CD4-positive, alpha-beta T cell treated with Interleukin-1 beta for 1 hour (primary cell): ENCODE results near the gene MRGPRE.
"Not testable (repeated sequence)": the region's sequence is repeated elsewhere in the genome, so short reads cannot be mapped to it uniquely, and the experiment has no call there.

Experiments used
- DNase-seq, 2 donors: peaks; one replicate each; pipeline ENCODE4 v3.0.0-alpha.2; 2020 to 2022

Gene MRGPRE, protein sequence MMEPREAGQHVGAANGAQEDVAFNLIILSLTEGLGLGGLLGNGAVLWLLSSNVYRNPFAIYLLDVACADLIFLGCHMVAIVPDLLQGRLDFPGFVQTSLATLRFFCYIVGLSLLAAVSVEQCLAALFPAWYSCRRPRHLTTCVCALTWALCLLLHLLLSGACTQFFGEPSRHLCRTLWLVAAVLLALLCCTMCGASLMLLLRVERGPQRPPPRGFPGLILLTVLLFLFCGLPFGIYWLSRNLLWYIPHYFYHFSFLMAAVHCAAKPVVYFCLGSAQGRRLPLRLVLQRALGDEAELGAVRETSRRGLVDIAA

DNA sequence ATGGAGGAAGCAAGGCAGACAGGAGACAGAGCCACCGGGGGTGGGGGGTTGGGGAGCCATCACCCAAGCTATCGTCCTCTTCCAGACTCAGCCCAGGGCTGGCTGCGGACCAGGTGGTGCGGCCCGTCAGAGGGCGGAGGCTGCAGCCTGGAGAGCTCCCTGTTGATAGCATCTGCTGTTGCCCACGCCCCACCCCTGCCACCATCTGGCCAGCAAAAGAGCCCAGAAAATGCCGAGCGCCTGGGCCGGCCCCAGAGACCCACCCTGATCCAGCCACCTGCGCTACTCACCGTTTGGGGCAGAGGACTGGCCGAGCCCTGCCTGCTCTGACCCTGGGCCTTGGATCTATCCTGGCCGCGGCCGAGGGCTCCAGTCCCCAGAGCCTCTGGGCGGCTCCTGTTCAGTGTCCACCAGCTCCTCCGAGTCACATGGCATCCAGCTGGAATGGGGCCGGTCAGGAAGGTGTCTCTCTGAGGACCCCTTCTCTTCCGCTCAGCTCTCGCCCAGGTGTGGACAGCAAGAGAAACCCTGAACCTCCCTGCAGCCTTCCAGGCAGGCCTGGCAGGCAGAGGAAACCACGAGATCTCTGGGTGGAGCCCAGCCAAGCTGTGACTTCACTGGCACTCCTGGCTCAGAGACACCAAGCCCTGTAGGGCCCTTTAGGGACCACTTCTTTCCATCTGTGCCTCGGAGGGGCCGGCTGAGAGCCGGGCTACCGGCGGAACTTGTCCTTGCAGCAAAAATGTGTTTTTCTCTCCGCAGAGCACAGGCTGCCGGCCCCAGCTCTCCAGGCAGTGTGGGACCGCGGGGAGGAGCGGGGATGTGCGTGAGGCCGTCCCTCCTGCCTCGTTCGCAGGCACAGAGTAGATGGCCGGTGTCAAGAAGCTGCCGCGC, at the start of gene MRGPRE:
Gene MRGPRE (minus strand): TSS at position 567 of the 894 bp plus-strand sequence. CDS start 3,618 bp downstream, outside the sequence.
- DNase-seq: no peak

DNA sequence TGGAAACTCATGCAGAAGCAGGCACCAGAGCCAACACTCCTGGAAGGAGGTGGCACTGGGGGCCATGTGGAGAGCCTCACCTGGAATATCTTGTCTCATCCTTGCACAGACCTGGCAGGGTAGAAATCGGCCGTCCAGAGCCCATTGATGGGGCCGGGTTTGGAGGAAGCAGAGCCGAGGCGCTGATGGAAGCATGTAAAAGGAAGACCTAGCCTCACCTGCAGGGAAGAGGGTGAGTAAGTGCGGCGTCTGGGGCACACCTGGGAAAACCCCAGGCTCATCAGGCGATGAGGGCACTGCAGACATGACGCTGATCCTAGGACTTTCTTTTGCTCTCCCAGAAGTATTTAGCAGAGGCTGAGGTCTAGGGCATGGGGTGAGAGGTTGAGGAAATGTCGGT, 48.9 kb upstream of the MRGPRE start:
- DNase-seq: not testable (repeated sequence)

DNA sequence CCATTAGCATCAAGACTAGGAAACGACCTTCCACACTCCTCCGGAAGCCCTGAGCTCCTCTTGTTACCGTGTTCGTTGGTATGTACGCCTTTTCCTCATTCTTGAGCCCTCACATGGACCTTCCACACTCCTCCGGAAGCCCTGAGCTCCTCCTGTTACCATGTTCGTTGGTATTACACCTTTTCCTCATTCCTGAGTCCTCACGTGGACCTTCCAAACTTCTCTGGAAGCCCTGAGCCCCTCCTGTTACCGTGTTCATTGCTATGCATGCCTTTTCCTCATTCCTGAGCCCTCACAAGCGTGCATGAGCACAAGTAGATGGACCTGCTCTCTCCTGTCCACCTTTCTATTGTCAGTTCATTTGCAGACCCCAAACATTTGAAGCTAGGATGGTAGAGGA, 48.4 kb upstream of the MRGPRE start:
- not testable (repeated sequence) for DNase-seq

- DNase-seq: not testable (repeated sequence)
Measured at GRCh38 chr11:3278922-3279321, 46.7 kb upstream of the MRGPRE start.

DNA sequence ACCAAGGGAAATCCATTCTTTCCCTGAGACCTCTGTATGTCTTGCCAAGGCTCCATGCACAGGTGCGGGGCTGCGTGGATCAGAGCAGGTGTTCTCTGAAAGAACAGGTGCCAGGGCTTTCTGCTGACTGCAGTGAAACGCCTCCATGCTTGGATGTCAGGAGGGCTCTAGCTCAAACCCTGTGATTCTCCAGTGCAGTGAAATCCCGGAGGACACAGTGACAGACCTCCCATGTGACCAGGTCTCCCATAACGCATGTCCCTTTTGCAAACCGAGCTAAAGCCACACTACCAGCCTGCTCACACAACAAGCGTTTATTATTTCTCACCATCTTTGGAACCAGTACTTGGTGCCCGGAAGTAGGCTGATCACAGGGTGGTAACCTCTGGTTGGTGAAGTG, 41.4 kb upstream of the MRGPRE start:
- DNase-seq: not testable (repeated sequence)

GRCh38 chr11:3262548-3262947, 30.3 kb upstream of the MRGPRE start:
- DNase-seq: not testable (repeated sequence)

DNA sequence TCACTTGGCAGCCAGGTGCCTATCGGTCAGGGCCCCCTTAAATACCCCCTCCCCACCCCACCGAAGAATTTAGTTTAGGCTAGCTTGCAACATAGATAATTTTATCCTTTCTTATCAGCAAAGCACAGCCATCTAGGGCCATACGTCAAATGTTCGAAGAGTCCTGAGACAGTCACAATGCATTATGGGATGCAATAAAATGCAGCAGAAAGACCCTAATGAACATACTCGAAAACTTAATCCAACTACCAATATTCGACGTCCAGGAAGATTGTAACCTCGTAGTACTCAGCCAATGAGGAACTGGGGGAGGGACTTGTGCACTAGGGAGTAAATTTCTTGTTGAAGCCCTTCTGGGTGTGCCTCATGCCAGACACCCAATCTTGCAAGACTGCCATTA, 29.6 kb upstream of the MRGPRE start:
- DNase-seq: not testable (repeated sequence)

- DNase-seq: not testable (repeated sequence)
Measured at GRCh38 chr11:3257509-3257908, 25.3 kb upstream of the MRGPRE start.

DNA sequence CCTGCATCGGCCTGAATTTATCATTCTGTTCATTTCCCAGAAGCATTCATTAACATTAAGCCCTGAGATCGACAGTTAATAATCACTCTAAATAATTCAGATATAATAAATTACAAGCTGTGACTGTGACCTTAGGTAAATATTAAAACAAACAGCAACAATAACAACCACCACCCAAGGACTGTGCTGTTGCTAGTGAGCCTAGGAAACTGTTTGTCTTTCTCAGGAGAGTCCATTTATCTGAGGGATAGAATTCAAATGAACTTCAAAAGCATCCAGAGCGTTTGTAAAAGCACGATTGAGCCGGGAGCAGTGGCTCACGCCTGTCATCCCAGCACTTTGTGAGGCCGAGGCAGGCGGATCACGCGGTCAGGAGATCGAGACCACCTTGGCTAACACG, 23.0 kb upstream of the MRGPRE start:
- not testable (repeated sequence) for DNase-seq

DNA sequence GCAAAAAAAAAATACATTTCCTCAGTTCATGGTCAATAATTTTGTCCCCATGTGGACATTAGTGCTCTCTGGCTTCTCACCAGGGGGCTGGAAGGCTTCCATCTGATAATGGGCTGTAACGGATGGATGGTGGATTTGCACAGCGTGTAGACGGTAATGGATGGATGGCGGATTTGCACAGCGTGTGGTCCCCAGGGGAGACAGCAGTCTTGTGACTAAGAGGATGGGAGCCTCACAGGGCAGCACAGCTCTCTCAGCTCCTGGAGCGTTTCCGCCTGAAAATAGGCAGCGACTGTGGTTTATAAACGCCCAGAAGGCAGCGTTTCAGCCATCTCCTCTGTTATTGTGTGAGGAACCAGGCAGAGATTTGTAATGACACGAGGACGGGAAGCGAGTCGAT, 22.6 kb upstream of the MRGPRE start:
- DNase-seq: not testable (repeated sequence)

DNA sequence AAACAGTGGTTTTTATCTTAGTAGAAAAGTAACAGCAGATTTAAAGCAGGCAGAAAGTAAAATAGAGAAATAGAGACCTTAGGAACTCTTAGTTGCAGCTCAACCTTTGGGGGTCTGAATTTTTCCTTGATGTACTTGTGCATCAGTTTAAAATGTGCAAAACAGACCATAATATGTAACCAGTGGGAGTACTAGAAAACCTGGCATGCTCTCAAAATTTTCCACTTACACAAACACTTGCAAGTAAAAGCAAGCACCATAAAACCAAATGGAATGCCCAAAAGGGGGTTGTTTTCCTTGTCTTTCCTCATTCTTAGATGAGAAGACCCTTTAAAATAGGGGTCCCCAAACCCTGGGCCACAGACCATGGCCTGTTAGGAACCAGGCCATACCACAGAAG, 12.9 kb upstream of the MRGPRE start:
- DNase-seq: no peak

DNA sequence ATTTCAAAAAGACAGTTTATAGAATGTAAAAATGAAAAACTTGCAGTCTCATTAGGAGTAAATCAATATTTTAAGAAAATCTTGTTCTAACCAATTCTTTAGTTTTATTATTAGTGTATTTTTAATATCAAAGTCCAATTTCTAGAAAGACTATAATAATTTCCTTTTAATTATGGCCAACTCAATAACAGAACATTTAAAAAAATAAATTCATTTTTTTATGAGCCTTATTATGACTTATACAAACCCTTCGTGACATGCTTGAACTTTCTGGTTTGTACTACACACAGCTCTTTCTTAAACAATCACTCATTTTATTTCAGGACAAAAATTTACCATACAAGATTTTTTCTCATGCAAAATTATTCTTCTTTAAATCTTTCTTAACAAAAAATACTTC, 11.7 kb upstream of the MRGPRE start:
- no peak for DNase-seq

DNA sequence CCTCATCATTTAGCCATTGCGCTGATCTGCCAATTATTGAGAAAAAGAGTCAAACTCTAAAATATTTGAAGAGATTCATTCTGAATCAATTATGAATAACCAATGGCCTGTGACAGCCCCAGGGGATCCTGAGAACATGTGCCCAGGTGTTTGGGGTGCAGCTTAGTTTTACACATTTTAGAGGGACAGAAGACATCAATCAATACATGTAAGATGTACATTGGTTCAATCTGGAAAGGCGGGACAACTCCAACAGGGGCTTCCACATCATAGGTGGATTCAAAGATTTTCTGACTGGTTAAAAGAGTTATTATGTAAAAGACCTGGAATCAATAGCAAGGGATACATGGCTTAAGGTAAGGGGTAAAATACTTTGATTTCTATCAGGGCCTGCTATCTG, 4.9 kb upstream of the MRGPRE start:
- DNase-seq: no peak

GRCh38 chr11:3234846-3235245, 2.6 kb upstream of the MRGPRE start:
- no peak for DNase-seq

DNA sequence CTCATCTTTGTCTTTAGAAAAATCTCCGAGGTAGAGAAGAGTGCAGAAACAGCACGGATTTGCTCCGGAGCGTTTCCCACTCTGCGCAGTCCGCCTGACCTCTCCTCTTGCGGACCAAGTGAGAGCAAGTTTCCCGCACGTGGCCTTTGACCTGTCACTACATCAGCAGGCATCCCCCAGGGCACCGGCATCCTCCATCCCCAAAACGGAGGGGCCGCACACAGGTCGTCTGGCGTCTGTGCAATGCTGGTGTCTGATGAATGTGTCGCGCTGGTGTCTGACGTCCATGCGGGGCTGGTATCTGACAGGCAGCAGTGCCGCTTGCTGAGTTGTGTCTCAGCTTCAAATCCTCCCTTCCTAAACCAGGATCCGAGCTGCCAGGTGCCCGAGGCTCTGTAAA, 739 bp upstream of the MRGPRE start:
- DNase-seq: no peak

- no peak for DNase-seq
Measured at GRCh38 chr11:3231550-3231850, 717 bp downstream of the MRGPRE start.

DNA sequence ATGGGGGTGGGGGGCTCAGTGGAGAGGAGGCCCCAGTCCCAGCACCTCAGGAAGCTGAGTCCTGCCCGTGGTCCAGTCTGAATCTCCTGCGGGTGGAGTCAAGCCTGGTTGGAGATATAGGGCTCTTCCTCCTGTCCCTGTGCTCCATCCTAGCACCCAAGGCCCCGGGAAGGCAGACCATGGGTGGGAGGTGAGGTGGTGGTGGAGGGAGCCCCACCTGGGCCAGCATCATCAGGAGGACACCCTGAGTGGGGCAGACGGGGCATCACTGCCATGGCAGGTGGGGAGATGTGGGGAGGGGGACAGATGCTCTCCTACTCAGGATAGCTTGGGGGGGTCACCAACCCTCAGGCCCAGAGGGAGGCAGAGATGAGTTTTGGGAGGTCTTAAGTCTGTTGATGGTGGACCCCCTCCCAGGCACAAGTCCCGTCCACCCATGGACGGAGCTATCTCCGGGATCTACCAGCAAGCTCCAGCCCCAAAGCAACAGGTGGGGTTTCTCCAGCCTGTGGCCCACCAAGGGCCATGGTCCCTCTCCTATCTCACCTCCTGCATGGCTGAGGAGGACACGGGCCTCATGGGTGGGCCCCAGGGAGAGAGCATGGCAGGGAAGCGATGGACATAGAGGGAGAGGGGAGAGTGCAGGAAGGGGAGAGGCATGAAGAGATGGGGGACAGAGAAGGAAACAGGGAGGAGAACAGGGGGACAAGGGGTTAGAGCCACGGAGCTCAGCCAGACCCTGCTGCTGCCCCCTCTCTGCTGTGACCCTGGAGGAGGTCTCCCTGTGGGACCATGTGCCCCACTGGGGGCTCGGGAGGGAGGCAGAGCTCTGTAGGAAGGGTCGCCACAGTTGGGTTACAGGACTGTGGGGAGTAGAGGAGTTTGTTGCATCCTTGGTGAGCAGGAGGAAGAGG, 1.3 kb downstream of the MRGPRE start:
- no peak for DNase-seq

GRCh38 chr11:3229673-3230630, 2.3 kb downstream of the MRGPRE start:
- no peak for DNase-seq

GRCh38 chr11:3228445-3228829, 3.8 kb downstream of the MRGPRE start:
- DNase-seq: no peak

- DNase-seq: no peak
Measured at GRCh38 chr11:3227568-3228444, 4.4 kb downstream of the MRGPRE start.
